IMR-90 (cell line): ENCODE data around the gene ZNF423. TPM values are rescaled to one million over a fixed set of nuclear protein-coding genes. Genes with fewer than 3 reads are reported as not detected.

Experiments
- ATAC-seq: fragments of 200-7000 bp; cut with Tn5 transposase; 2 replicates; pipeline ENCODE4 v1.9.1; 2020; ENCODE audit warnings: low read depth, mild to moderate bottlenecking, moderate library complexity
- BruUV-seq: library from RNA; stranded (reverse); fragments of 400-500 nt; replicated peaks from 2 replicates; lab custom pipeline; 2021; lab: Mats Ljungman, UMichigan
- CTCF ChIA-PET: fragments of 300-600 bp; formaldehyde crosslinking; extraction: SDS; loops from one replicate; lab custom pipeline; 2021; ENCODE audit warnings: antibody characterized with exemption; lab: Yijun Ruan, JAX
- POLR2A ChIA-PET: fragments of 300-600 bp; sonication (Branson Sonifier 250); formaldehyde crosslinking; loops from one replicate; lab custom pipeline; 2022; ENCODE audit warnings: antibody characterized with exemption; ENCODE audit not compliant: unreplicated experiment; lab: Charles Lee
- DNase-seq: peaks from one replicate; pipeline ENCODE4 v3.0.0; 2013
- H2AFZ ChIP-seq: replicated peaks from 2 replicates; pipeline ENCODE3; 2013; ENCODE audit warnings: low read length, mild to moderate bottlenecking; ENCODE audit not compliant: poor library complexity
- H2AK5ac ChIP-seq: 2 replicates; pipeline ENCODE4 v1.6.1; 2013; ENCODE audit warnings: low read depth, low read length, inconsistent platforms
- H2AK9ac ChIP-seq: replicated peaks from 2 replicates; pipeline ENCODE3; 2013; ENCODE audit warnings: mild to moderate bottlenecking, low read depth, low read length, moderate library complexity; ENCODE audit not compliant: poor library complexity
- H2BK120ac ChIP-seq: 2 replicates; pipeline ENCODE4 v1.6.1; 2013; ENCODE audit warnings: low read depth, low read length, inconsistent platforms
- H2BK15ac ChIP-seq: 3 replicates; pipeline ENCODE4 v1.6.1; 2013; ENCODE audit warnings: low read depth, low read length, inconsistent platforms
- H2BK20ac ChIP-seq: 2 replicates; pipeline ENCODE4 v1.6.1; 2013; ENCODE audit warnings: low read depth, mild to moderate bottlenecking, inconsistent platforms, low read length, moderate library complexity
- H2BK5ac ChIP-seq: 2 replicates; pipeline ENCODE4 v1.6.1; 2013; ENCODE audit warnings: mild to moderate bottlenecking, low read depth, low read length, inconsistent platforms; ENCODE audit not compliant: poor library complexity, severe bottlenecking
- H3K14ac ChIP-seq: replicated peaks from 2 replicates; pipeline ENCODE4 v1.6.1; 2013; ENCODE audit warnings: low read depth, low read length, inconsistent platforms
- H3K18ac ChIP-seq: 2 replicates; pipeline ENCODE4 v1.6.1; 2013; ENCODE audit warnings: low read depth, low read length, control low read depth
- H3K23ac ChIP-seq: 2 replicates; pipeline ENCODE4 v1.6.1; 2013; ENCODE audit warnings: low read depth, low read length, inconsistent platforms
- H3K27ac ChIP-seq: 2 replicates; pipeline ENCODE4 v1.5.1; 2013; ENCODE audit warnings: mild to moderate bottlenecking, control low read depth, low read length; ENCODE audit not compliant: insufficient read depth
- H3K27me3 ChIP-seq: 2 replicates; pipeline ENCODE4 v1.6.1; 2013; ENCODE audit warnings: low read length; ENCODE audit not compliant: control insufficient read depth, insufficient read depth
- H3K36me3 ChIP-seq: 2 replicates; pipeline ENCODE4 v1.6.1; 2013; ENCODE audit warnings: low read length, mixed read lengths; ENCODE audit not compliant: control insufficient read depth, insufficient read depth
- H3K4ac ChIP-seq: 2 replicates; pipeline ENCODE4 v1.6.1; 2013; ENCODE audit warnings: low read depth, low read length, inconsistent platforms
- H3K4me1 ChIP-seq: 2 replicates; pipeline ENCODE4 v1.6.1; 2013; ENCODE audit warnings: low read length, mixed read lengths; ENCODE audit not compliant: control insufficient read depth, insufficient read depth
- H3K4me2 ChIP-seq: 2 replicates; pipeline ENCODE4 v1.6.1; 2013; ENCODE audit warnings: low read depth, mild to moderate bottlenecking, control low read depth, low read length, moderate library complexity
- H3K4me3 ChIP-seq: 2 replicates; pipeline ENCODE4 v1.5.1; 2013; ENCODE audit warnings: low read depth, mild to moderate bottlenecking, control low read depth, low read length, moderate library complexity; ENCODE audit not compliant: insufficient read depth
- H3K56ac ChIP-seq: 2 replicates; pipeline ENCODE4 v1.6.1; 2013; ENCODE audit warnings: low read length, inconsistent platforms; ENCODE audit not compliant: insufficient read depth; ENCODE audit errors: extremely low read depth
- H3K79me1 ChIP-seq, 2 experiments: 2 replicates each; pipeline ENCODE4 v1.6.1; 2013; ENCODE audit warnings: low read length in 2 of 2, inconsistent platforms in 1 of 2, low read depth in 1 of 2
- H3K9ac ChIP-seq: 2 replicates; pipeline ENCODE4 v1.6.1; 2013; ENCODE audit warnings: low read depth, low read length, control low read depth
- H3K9me1 ChIP-seq: 2 replicates; pipeline ENCODE4 v1.6.1; 2013; ENCODE audit warnings: low read length, inconsistent platforms; ENCODE audit not compliant: insufficient read depth
- H3K9me3 ChIP-seq: 2 replicates; pipeline ENCODE4 v1.6.1; 2013; ENCODE audit warnings: low read length; ENCODE audit not compliant: control insufficient read depth, insufficient read depth
- H4K20me1 ChIP-seq: 2 replicates; pipeline ENCODE4 v1.6.1; 2013; ENCODE audit warnings: low read length, inconsistent platforms; ENCODE audit not compliant: insufficient read depth
- H4K5ac ChIP-seq: 2 replicates; pipeline ENCODE4 v1.6.1; 2013; ENCODE audit warnings: mild to moderate bottlenecking, low read depth, low read length, control low read depth
- H4K8ac ChIP-seq, 2 experiments: 2 replicates each; pipeline ENCODE4 v1.6.1; 2013; ENCODE audit warnings: low read depth in 2 of 2, low read length in 2 of 2, control low read depth in 1 of 2, inconsistent platforms in 1 of 2
- H4K91ac ChIP-seq: 2 replicates; pipeline ENCODE4 v1.6.1; 2013; ENCODE audit warnings: low read depth, low read length, inconsistent platforms; ENCODE audit not compliant: insufficient read depth
- BHLHE40 ChIP-seq: fragments of 150-350 bp; IDR thresholded peaks from 2 replicates; pipeline ENCODE4 v1.6.1; 2016; ENCODE audit warnings: mild to moderate bottlenecking, low read depth, low read length
- POLR2A ChIP-seq: IDR thresholded peaks from 2 replicates; pipeline ENCODE4 v1.6.1; 2012; ENCODE audit warnings: mild to moderate bottlenecking, low read depth, low read length
- RCOR1 ChIP-seq: IDR thresholded peaks from 2 replicates; pipeline ENCODE4 v1.6.1; 2012; ENCODE audit warnings: mild to moderate bottlenecking, low read length, improper control_type of control experiment; ENCODE audit not compliant: insufficient replicate concordance
- RFX5 ChIP-seq: IDR thresholded peaks from 2 replicates; pipeline ENCODE4 v1.8.0; 2012; ENCODE audit warnings: low read depth, mild to moderate bottlenecking, low read length, moderate library complexity
- SMC3 ChIP-seq: fragments of 150-350 bp; IDR thresholded peaks from 2 replicates; pipeline ENCODE4 v1.6.1; 2016; ENCODE audit warnings: low read depth, mild to moderate bottlenecking, antibody characterized with exemption, low read length, moderate library complexity
- WGBS, 2 experiments: methylation state at CpG; one replicate each; pipeline versions ENCODE4 v1.1.5 to v1.1.7; 2013; ENCODE audit warnings: missing lambda C conversion rate in 2 of 2; ENCODE audit not compliant: insufficient read length in 1 of 2; ENCODE audit errors: extremely low coverage in 2 of 2; 5-methylcytosine and 5-hydroxymethylcytosine counted together
- dilution Hi-C: fragments of 300-500 bp; cut with HindIII; formaldehyde crosslinking; loops from one replicate; pipeline ENCODE4 v1.14.3; 2018; ENCODE audit warnings: low sequenced_read_pairs; ENCODE audit not compliant: unreplicated experiment
- in situ Hi-C: fragments of 300-500 bp; cut with MboI; formaldehyde crosslinking; loops from 3 replicates; pipeline ENCODE4 v1.14.3; 2019; ENCODE audit warnings: low sequenced_read_pairs, inconsistent platforms, mixed read lengths
- intact Hi-C: fragments of 100-400 bp; cut with micrococcal nuclease; formaldehyde crosslinking; loops from 2 replicates; pipeline ENCODE4 v1.10.0; 2022
- polyA plus RNA-seq, 3 experiments: library from polyadenylated mRNA; depleted of rRNA; stranded (reverse); fragments of >200 nt; gene quantifications; 2 replicates each; pipeline ENCODE4 v1.2.3, GENCODE V29; 2012; ENCODE audit warnings: low replicate concordance in 1 of 3
- total RNA-seq: library from RNA; depleted of rRNA; stranded (reverse); fragments of >200 nt; gene quantifications from 2 replicates; pipeline ENCODE4 v1.2.3, GENCODE V29; 2012
- TF ChIP-seq, protein P1 (sequence below): fragments of 150-350 bp; IDR thresholded peaks from 2 replicates; pipeline ENCODE4 v1.6.1; 2016; ENCODE audit warnings: low read depth, mild to moderate bottlenecking, low read length, moderate library complexity, borderline replicate concordance

The ZNF423 gene
- total and polyA plus RNA-seq, 2 of the 4 experiments (the other 2 are of a cell fraction): under 0.01 to 0.10 TPM

DNA sequence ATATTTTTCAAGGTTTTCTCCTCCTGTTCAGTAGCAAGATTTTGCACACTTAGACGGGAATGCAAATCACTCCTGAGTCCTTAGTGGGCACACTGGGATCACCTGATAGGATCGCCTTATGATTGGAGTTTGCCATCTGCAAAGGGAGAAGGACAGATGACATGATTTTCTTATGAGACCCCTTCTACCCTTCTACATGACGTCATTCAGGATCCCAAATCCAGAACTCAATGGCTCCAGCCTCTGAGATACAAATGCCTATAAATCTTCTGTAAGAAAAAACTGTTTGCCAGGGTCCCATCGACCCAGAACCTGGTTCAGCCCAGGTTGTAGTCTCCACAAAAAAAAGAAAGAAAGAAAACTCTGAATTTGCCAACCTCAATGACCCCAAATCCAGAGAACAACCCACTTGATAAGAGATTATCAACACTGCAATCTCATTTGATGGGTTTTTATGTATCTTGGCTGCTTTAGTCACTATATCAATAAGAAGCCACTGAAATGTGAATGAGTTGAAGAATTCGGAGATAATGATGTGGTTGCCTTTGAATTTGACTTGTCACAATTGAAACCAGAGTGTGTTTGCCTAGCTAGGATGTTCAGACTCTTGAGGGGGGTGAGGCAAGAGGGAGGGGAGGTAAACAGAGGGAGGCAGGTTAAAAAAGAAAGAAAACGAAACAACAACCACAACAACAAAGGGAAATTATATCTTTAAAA is 6.7 kb downstream of the ZNF423 start:
- no peak for DNase-seq
- Histone ChIP-seq H2BK5ac (no peak overlapping the region), H3K56ac (no peak overlapping the region), H2BK15ac (no peak overlapping the region), H4K5ac (no peak overlapping the region), H3K14ac (no peak overlapping the region), H2AFZ (no peak overlapping the region), H3K9me1 (no peaks in the 10 kb centered on the region), H3K36me3 (no peaks in the 10 kb centered on the region), H2BK120ac (no peak overlapping the region), H3K9ac (no peak overlapping the region), H3K23ac (no peak overlapping the region), H3K4ac (no peak overlapping the region), H2AK9ac (no peak overlapping the region), H2AK5ac (no peak overlapping the region), H3K27me3 (peaks cover 38% of the 10 kb centered on the region), H3K18ac (no peak overlapping the region), H3K4me3 (no peak overlapping the region), H2BK20ac (no peak overlapping the region), H3K9me3 (no peaks in the 10 kb centered on the region), H3K79me1 (no peaks in the 10 kb centered on the region), H4K91ac (no peak overlapping the region), H3K4me1 (no peaks in the 10 kb centered on the region), H3K4me2 (no peak overlapping the region), H3K27ac (no peak overlapping the region), H4K8ac (no peak overlapping the region), H4K20me1 (no peaks in the 10 kb centered on the region)
- intact Hi-C loops (no loop called here), dilution Hi-C loops (no loop called here), in situ Hi-C loops (no loop called here)
- no peak for TF ChIP-seq RFX5
- no peak for TF ChIP-seq RCOR1
- TF ChIP-seq, protein P1, sequence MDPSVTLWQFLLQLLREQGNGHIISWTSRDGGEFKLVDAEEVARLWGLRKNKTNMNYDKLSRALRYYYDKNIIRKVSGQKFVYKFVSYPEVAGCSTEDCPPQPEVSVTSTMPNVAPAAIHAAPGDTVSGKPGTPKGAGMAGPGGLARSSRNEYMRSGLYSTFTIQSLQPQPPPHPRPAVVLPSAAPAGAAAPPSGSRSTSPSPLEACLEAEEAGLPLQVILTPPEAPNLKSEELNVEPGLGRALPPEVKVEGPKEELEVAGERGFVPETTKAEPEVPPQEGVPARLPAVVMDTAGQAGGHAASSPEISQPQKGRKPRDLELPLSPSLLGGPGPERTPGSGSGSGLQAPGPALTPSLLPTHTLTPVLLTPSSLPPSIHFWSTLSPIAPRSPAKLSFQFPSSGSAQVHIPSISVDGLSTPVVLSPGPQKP: no peak
- no peak for TF ChIP-seq SMC3
- no peak for TF ChIP-seq BHLHE40
- TF ChIP-seq POLR2A: no peak
- no TSS peak for BruUV-seq
- no CpG with 5 or more reads among the region's 6 CpGs for WGBS, 2 experiments
- POLR2A ChIA-PET: no interaction called here
- CTCF ChIA-PET: no interaction called here
- no peak for ATAC-seq
